HepG2 (cell line): ENCODE results near the gene UCKL1. TPM values are rescaled to one million over a fixed set of nuclear protein-coding genes. Genes with fewer than 3 reads are reported as not detected.

Experiments used
- CBX1 ChIP-seq: IDR thresholded peaks from one replicate; pipeline ENCODE4 v1.6.1; 2016; ENCODE audit warnings: antibody characterized with exemption, low read depth
- CEBPG ChIP-seq: IDR thresholded peaks from 2 replicates; pipeline ENCODE4 v1.6.1; 2016
- DRAP1 ChIP-seq: IDR thresholded peaks from 2 replicates; pipeline ENCODE4 v1.6.1; 2016; ENCODE audit warnings: missing genetic modification reagents, missing compliant biosample characterization
- FOXA3 ChIP-seq: IDR thresholded peaks from 2 replicates; pipeline ENCODE4 v1.6.1; 2016; ENCODE audit warnings: missing genetic modification reagents, missing compliant biosample characterization
- FOXJ3 ChIP-seq: sonication (generic); formaldehyde crosslinking; IDR thresholded peaks from 2 replicates; pipeline ENCODE4 v1.4.0; 2020; ENCODE audit warnings: missing genetic modification reagents, mild to moderate bottlenecking, borderline replicate concordance
- FOXO1 ChIP-seq: sonication (generic); formaldehyde crosslinking; IDR thresholded peaks from 2 replicates; pipeline ENCODE4 v1.4.0; 2020; ENCODE audit warnings: missing genetic modification reagents
- HHEX ChIP-seq: IDR thresholded peaks from 2 replicates; pipeline ENCODE4 v1.6.1; 2016; ENCODE audit warnings: control low read depth
- HIVEP1 ChIP-seq: sonication (generic); formaldehyde crosslinking; IDR thresholded peaks from 2 replicates; pipeline ENCODE4 v1.4.0; 2020; ENCODE audit warnings: mild to moderate bottlenecking, missing genetic modification reagents
- IKZF1 ChIP-seq: fragments of 450-650 bp; IDR thresholded peaks from 2 replicates; pipeline ENCODE4 v1.7.1; 2016
- IKZF4 ChIP-seq: sonication (generic); formaldehyde crosslinking; IDR thresholded peaks from 2 replicates; pipeline ENCODE4 v1.5.1; 2020; ENCODE audit warnings: borderline replicate concordance, mild to moderate bottlenecking, low read depth, missing genetic modification reagents; ENCODE audit errors: not compliant biosample characterization
- KAT8 ChIP-seq: IDR thresholded peaks from 2 replicates; pipeline ENCODE4 v1.6.1; 2016; ENCODE audit warnings: missing genetic modification reagents, missing compliant biosample characterization
- KLF11 ChIP-seq: IDR thresholded peaks from 2 replicates; pipeline ENCODE4 v1.6.1; 2016; ENCODE audit warnings: missing compliant biosample characterization
- KLF12 ChIP-seq: sonication (generic); formaldehyde crosslinking; IDR thresholded peaks from 2 replicates; pipeline ENCODE4 v1.4.0; 2020; ENCODE audit warnings: missing genetic modification reagents, borderline replicate concordance
- MBD4 ChIP-seq: IDR thresholded peaks from 2 replicates; pipeline ENCODE4 v1.6.1; 2012; ENCODE audit warnings: low read length, inconsistent platforms, borderline replicate concordance
- MEF2D ChIP-seq: sonication (generic); formaldehyde crosslinking; IDR thresholded peaks from 2 replicates; pipeline ENCODE4 v1.5.1; 2020; ENCODE audit warnings: mild to moderate bottlenecking, missing genetic modification reagents
- MIER3 ChIP-seq: IDR thresholded peaks from 2 replicates; pipeline ENCODE4 v1.6.1; 2016; ENCODE audit warnings: missing compliant biosample characterization, borderline replicate concordance
- MNT ChIP-seq: fragments of 450-650 bp; IDR thresholded peaks from 2 replicates; pipeline ENCODE4 v1.6.1; 2016
- NRL ChIP-seq: sonication (generic); formaldehyde crosslinking; IDR thresholded peaks from 2 replicates; pipeline ENCODE4 v1.5.0; 2020; ENCODE audit warnings: missing genetic modification reagents, mild to moderate bottlenecking, moderate library complexity, borderline replicate concordance
- PBX2 ChIP-seq: IDR thresholded peaks from 2 replicates; pipeline ENCODE4 v1.6.1; 2016; ENCODE audit warnings: control low read depth
- SALL2 ChIP-seq: sonication (generic); formaldehyde crosslinking; IDR thresholded peaks from 2 replicates; pipeline ENCODE4 v1.8.1; 2023; ENCODE audit warnings: mild to moderate bottlenecking, missing genetic modification reagents, inconsistent platforms
- TEAD3 ChIP-seq: optimal IDR thresholded peaks from 2 replicates; pipeline ENCODE3; 2016; ENCODE audit warnings: borderline replicate concordance
- ZFP90 ChIP-seq: sonication (generic); formaldehyde crosslinking; IDR thresholded peaks from 2 replicates; pipeline ENCODE4 v1.8.0; 2022; ENCODE audit warnings: missing genetic modification reagents, mild to moderate bottlenecking, inconsistent platforms, borderline replicate concordance
- ZNF18 ChIP-seq: sonication (generic); formaldehyde crosslinking; IDR thresholded peaks from 2 replicates; pipeline ENCODE4 v1.8.0; 2022; ENCODE audit warnings: mild to moderate bottlenecking, missing genetic modification reagents; ENCODE audit not compliant: insufficient replicate concordance
- ZNF20 ChIP-seq: sonication (generic); formaldehyde crosslinking; IDR thresholded peaks from 2 replicates; pipeline ENCODE4 v1.4.0; 2020; ENCODE audit warnings: mild to moderate bottlenecking, moderate library complexity, missing genetic modification reagents
- ZNF256 ChIP-seq: sonication (generic); formaldehyde crosslinking; conservative IDR thresholded peaks from 2 replicates; pipeline ENCODE4 v1.4.0; 2020; ENCODE audit warnings: missing genetic modification reagents
- ZNF326 ChIP-seq: sonication (generic); formaldehyde crosslinking; IDR thresholded peaks from 2 replicates; pipeline ENCODE4 v1.4.0; 2020; ENCODE audit warnings: missing genetic modification reagents, borderline replicate concordance
- ZNF333 ChIP-seq: sonication (generic); formaldehyde crosslinking; IDR thresholded peaks from 2 replicates; pipeline ENCODE4 v1.4.0; 2020; ENCODE audit warnings: mild to moderate bottlenecking, missing genetic modification reagents, borderline replicate concordance
- ZNF564 ChIP-seq: sonication (generic); formaldehyde crosslinking; IDR thresholded peaks from 2 replicates; pipeline ENCODE4 v1.8.1; 2023; ENCODE audit warnings: mild to moderate bottlenecking, missing genetic modification reagents
- ZNF720 ChIP-seq: sonication (generic); formaldehyde crosslinking; IDR thresholded peaks from 2 replicates; pipeline ENCODE4 v1.4.0; 2020; ENCODE audit warnings: missing genetic modification reagents
- polyA plus RNA-seq, 8 experiments: library from polyadenylated mRNA; depleted of rRNA in 3 of 8; stranded (reverse) in 7 of 8; unstranded in 1 of 8; fragments of >200 nt; fragmentation: Illumina TruSeq in 4 of 8; extraction: Trizol in 4 of 8; gene quantifications; 2 replicates each; pipeline versions ENCODE4 v1.2.1 to v1.2.3, GENCODE V29; 2011 to 2016; ENCODE audit warnings: low read depth in 4 of 8, missing spikeins in 1 of 8, mixed read lengths in 1 of 8; ENCODE audit not compliant: insufficient read depth in 1 of 8
- total RNA-seq, 5 experiments: library from RNA; depleted of rRNA; stranded (reverse); fragments of >200 nt; fragmentation: Illumina TruSeq; extraction: Trizol; gene quantifications; 2 replicates each; pipeline ENCODE4 v1.2.3, GENCODE V29; 2016; ENCODE audit warnings: low read depth in 1 of 5

UCKL1 gene
- total and polyA plus RNA-seq, 2 of the 13 experiments (the other 11 are each of a cell fraction or from before 2014, with no cell fraction given): 50.2 to 126 TPM

- TF ChIP-seq MNT (peak; percentile 54), KLF12 (peak; percentile 88), IKZF1 (no peak), MBD4 (no peak), SALL2 (peak; percentile 99), NRL (peak; percentile 93), MIER3 (peak; percentile 89; the same call in 1 of the 2 replicates), ZFP90 (peak; percentile 97), DRAP1 (CRISPR knock-in tag) (no peak; the same call in 1 of the 2 replicates), FOXA3 (peak; percentile 52; the same call in 1 of the 2 replicates), KLF11 (peak; percentile 78; the same call in 1 of the 2 replicates), ZNF18 (CRISPR knock-in tag) (peak; percentile 93), ZNF333 (peak; percentile 38; the same call in 1 of the 2 replicates), ZNF256 (CRISPR knock-in tag) (peak; percentile 91; the same call in 1 of the 2 replicates), FOXJ3 (peak; percentile 77), MEF2D (CRISPR knock-in tag) (peak; percentile 78), ZNF564 (no peak; the same call in 1 of the 2 replicates), KAT8 (peak; percentile 84), HIVEP1 (CRISPR knock-in tag) (peak; percentile 91), FOXO1 (CRISPR knock-in tag) (peak; percentile 80), TEAD3 (peak; percentile 89), ZNF720 (no peak), HHEX (CRISPR knock-in tag) (no peak), CBX1 (peak; percentile 80), IKZF4 (CRISPR knock-in tag) (peak; percentile 34), CEBPG (peak; percentile 32; the same call in 1 of the 2 replicates), ZNF20 (no peak), PBX2 (no peak), ZNF326 (CRISPR knock-in tag) (no peak)
These were observed 17.6 kb upstream of the UCKL1 start (continued) for GRCh38 chr20:63973636-63974401.
